Skin of body (tissue), 2 donors: ENCODE data around the gene TUNAR. TPM values are rescaled to one million over a fixed set of nuclear protein-coding genes. Genes with fewer than 3 reads are reported as not detected.

Experiments
- DNase-seq: peaks from one replicate; lab custom pipeline; 2025; lab: John Stamatoyannopoulos, UW
- total RNA-seq: library from RNA; depleted of rRNA; stranded (reverse); fragments of >200 nt; gene quantifications from one replicate; pipeline ENCODE4 v1.2.3, GENCODE V29; 2014

The TUNAR gene
- not detected for total RNA-seq

- DNase-seq, result no peak
These were observed at the start of gene TUNAR for GRCh38 chr14:95876761-95877538. Gene TUNAR, plus strand, starts transcription at chr14:95876832.

- no peak for DNase-seq
These were observed 47.9 kb upstream of the TUNAR start for GRCh38 chr14:95828649-95829265.

DNA sequence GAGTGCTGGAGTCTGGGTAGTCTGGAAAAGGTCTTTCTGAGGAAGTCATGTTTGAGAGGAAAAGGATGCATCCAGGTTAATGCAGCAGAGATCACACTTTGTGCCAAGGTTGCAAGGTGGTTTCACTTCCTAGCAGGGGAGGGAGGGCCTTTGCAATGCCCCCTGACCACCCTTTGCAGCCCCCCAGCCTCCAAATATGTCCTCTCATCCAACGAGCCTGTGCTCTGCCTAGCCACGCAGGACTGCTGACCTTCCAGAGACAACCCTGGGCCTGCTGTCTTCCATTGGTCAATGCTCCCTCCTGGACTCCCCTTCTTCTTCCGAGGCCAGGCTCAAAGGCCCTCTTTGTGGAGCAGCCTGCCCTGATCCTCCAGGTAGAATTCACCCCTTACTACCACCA, 47.3 kb upstream of the TUNAR start:
- DNase-seq, result no peak

- DNase-seq, result no peak
These were observed 46.2 kb upstream of the TUNAR start for GRCh38 chr14:95830386-95830785.

DNA sequence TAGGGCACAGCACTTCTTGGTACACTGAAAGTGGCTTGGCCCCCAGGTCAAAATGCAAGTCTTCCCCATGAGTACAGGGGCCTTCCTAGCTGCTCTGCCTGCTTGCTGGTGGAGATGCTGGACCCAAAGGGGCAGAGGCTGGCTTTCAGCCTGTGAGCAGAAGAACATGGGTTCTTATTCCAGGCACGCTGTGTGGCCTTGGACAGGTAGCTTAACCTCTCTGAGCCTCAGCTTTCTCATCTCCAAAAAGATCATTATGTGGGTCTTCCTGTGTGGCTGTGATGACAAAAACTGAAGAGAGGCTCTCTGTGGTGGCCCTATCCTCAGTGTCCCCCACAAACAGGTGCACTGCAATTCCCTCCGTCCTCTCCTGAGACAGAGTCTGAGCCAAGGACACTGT, 45.6 kb upstream of the TUNAR start:
- DNase-seq, result no peak

DNA sequence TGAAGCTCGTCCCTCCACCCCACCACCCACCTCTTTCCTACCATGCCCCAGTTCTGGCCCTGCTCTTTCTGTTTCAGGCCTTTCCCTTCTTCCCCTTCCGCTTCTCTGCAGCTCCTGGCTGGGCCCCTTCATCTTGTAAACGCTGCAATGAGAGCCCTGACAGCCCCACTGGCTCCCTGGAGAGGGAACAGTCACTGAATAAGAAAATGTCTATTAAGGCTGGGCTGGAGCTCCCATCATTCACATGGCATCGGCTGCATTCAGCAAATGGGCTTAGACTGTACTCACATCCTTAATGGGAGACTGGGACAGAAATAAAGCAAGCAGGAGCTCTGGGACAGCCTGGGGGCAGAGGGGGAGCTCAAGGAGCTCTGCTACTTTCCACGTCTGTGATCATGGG, 45.2 kb upstream of the TUNAR start:
- no peak for DNase-seq

DNA sequence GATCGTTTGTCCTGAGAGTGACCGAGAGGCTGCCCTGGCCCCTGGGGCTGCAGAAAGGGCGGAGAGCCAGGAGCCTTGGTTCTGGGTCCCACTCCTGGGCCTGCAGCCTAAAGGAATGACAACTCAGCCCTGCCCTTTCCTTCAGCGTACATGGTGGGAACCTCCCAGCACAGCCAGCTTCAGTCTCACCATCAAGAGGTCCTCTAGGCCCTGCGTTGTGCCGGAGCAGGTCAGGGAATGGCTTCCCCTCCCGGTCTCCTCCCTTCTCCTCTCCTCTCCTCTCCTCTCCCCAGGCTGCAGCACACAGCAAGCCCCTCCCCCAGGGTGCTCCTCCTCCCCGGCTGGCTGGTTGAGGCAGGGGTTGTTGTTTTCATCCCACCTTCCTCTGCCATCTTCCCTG, 44.6 kb upstream of the TUNAR start:
- DNase-seq, result no peak

DNA sequence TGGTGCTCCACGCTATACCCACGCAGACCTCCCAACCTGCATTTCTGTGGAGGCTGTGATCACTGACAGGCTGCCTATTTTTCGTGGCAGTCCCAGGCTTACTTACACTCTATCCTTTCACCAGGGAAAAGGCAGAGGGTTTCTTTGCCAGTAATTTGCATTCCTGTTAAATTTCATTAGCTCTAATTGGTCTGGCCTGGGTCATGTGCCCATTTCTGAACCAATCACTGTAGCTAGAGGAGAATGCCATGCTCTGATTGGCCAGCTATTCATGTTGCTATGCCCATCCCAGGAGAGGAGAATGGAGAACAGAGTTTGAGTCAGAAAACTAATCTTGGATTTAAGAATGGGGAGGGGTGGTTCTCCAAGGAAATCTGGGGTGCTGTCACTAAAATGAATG, 43.2 kb upstream of the TUNAR start:
- DNase-seq, result no peak

DNA sequence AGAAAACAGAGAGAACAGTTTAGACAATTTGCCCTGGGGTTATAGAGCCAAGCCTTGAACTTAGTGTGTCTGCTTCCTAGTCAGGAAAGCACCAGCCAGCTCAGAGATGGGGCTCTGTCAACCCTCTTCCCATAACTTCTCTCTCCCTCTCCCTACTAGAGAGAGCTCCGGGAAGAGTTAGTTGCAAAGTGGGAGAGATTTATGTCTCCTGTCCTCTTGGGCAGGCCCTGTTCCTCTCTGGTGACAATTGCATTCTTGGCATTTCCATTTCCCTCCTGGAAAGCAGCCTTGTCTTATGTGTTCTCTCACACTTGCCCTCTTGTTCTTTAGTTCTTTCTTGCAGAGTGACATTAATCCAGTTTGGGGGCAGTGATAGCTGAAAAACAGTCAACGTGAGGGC, 42.1 kb upstream of the TUNAR start:
- no peak for DNase-seq

GRCh38 chr14:95835121-95835730, 41.4 kb upstream of the TUNAR start:
- DNase-seq, result no peak

- no peak for DNase-seq
These were observed 37.8 kb upstream of the TUNAR start for GRCh38 chr14:95838862-95839261.

DNA sequence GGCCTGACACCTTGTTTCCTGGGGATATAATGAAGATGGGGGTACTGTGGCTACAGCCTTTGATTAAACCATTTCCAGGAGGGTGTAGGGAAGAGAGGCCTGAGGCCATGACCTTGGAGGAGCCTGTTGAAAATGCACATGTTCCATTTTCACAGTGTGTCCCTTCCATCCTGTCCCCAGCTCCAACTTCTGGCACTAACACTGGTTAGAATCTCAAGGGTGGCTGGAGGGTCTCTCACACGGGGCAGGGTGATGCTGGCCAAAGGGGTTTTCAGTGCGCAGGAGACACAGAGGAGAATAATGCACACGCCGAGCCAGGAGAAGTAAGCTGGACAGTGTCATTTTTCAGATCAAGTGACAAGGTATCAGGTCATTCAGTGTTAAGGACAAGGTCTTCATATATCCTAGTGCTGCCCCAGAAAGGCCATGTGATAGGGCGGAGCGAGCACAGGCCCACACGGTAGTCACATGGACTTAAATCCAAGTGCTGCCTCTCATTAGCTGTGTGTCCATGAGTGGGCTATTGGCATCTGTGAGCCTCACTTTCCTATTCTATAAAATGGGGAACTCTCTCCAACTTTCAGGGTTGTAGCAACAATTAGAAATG, 36.4 kb upstream of the TUNAR start:
- DNase-seq, result no peak

DNA sequence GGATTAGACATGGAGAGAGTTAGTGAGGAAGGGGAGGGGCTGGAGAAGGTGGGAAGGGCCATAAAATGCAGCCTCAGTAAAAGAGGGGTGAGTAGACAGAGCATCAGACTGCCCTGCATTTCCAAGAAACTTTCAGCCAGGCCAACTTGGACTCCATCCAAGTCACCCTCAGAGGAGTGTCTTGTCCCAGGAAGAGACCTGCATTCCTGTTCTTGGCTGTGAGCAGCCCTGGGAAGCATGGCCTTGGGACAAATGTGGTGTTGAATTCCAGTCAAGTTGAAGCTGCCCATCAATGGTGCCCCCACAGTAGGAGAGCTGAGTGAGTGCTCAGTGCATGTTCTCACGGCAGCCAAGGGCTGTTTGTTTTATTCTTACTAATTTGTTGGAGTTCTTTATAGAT, 35.0 kb upstream of the TUNAR start:
- DNase-seq, result no peak

GRCh38 chr14:95849761-95850160, 26.9 kb upstream of the TUNAR start:
- no peak for DNase-seq

- no peak for DNase-seq
These were observed 26.2 kb upstream of the TUNAR start for GRCh38 chr14:95850429-95850828.

DNA sequence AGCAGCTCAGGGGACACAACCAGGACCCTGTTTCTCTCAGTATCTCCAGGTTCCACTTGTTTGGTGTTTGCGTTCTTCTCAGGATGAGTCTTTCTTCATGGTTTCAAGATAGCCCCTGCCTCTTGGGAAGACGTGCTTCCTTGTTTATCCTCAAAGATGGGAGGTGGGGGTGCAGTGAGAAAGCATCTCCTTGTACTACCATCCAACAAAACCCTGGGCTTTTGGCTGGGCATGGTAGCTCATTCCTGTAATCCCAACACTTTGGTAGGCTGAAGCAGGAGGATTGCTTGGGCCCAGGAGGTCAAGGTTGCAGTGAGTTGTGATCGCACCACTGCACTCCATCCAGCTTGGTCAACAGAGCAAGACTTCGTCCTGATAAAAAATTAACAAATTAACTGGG, 21.0 kb upstream of the TUNAR start:
- DNase-seq, result no peak

GRCh38 chr14:95857275-95857674, 19.4 kb upstream of the TUNAR start:
- no peak for DNase-seq

DNA sequence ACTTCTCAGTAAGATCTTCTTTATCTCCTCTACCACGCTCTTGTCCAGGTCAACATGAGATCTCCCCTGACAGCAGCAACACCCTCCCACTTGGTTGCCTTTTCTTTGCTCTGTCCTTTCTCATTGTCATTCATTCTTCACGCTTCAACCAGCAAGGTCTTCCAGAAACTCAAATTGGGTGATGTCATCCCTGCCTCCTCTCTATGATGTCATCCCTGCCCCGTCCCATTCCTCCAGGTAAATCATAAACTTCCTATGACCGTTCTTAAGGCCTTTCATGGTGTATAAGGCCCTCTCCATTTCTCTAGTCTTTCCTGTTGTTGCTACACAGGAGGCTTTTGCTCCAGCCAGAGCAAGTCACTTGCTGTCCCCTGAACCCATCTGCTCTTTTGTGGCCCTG, 17.7 kb upstream of the TUNAR start:
- no peak for DNase-seq

- DNase-seq, result no peak
These were observed 14.4 kb upstream of the TUNAR start for GRCh38 chr14:95862243-95862642.

GRCh38 chr14:95863295-95863694, 13.3 kb upstream of the TUNAR start:
- no peak for DNase-seq

DNA sequence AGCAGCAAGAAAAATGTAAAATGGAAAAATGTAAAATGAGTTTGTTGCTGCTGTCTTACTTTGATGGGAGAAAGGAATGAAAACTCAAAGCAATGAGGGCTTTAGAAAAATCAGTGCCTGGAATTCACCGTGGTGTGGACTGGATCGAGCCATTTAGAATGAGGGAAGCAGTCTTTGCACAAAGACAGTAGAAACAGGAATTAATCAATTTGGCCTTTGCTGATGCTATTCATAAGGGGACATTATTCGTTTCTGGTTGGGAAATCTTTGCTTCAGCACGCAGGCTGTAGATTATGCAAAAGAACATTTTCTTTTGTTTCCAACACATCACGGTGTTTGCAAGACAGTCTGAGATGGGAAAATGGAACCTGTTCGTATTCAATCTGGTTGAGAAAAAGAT, 6.9 kb upstream of the TUNAR start:
- DNase-seq, result no peak

DNA sequence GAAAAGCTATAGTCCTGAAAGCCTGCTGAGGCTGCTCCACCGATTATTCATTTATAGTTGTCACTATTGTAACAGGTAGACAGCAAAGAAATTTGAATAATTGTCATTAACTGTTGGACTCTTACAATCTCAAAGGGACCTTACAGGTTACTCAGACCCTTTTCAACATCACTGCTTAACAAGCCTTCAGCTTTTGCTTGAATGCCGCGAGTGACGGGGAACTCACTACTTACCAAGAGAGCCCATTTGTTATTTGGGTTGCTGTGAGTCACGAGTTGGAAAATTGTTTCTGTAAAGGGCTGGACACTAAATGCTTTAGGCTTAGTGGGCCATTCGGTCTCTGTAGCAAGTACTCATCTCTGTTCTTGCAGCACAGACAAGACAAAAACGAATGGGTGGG, 5.9 kb upstream of the TUNAR start:
- no peak for DNase-seq

GRCh38 chr14:95871531-95871930, 5.1 kb upstream of the TUNAR start:
- DNase-seq, result no peak
